Nephron (organoid): Measurements from ENCODE around the gene CYTH1.

Experiments used
- H3K27ac Mint-ChIP-seq, 3 experiments: 2 replicates each; pipeline ENCODE4 v1.8.0; 2020; ENCODE audit warnings: mixed read lengths in 3 of 3, mild to moderate bottlenecking in 2 of 3, moderate library complexity in 1 of 3
- H3K27me3 Mint-ChIP-seq: 2 replicates; pipeline ENCODE4 v1.8.0; 2021; ENCODE audit warnings: low read depth, mild to moderate bottlenecking, moderate library complexity, mixed read lengths
- H3K36me3 Mint-ChIP-seq: 2 replicates; pipeline ENCODE4 v1.8.0; 2020; ENCODE audit warnings: low read depth, mixed read lengths
- H3K4me1 Mint-ChIP-seq: 2 replicates; pipeline ENCODE4 v1.8.0; 2020; ENCODE audit warnings: mixed read lengths
- H3K4me3 Mint-ChIP-seq, 3 experiments: 2 replicates each; pipeline ENCODE4 v1.8.0; 2020; ENCODE audit warnings: mild to moderate bottlenecking in 3 of 3, mixed read lengths in 3 of 3, moderate library complexity in 2 of 3
- H3K9me3 Mint-ChIP-seq: 2 replicates; pipeline ENCODE4 v1.8.0; 2020; ENCODE audit warnings: mixed read lengths
- CTCF ChIP-seq, 3 experiments: fragments of 200-600 bp; sonication (generic); IDR thresholded peaks; one replicate each; pipeline ENCODE4 v1.5.0; 2021; ENCODE audit warnings: antibody characterized with exemption in 3 of 3; ENCODE audit not compliant: unreplicated experiment in 3 of 3

CYTH1 gene

GRCh38 chr17:78712043-78712442 is 70.0 kb downstream of the CYTH1 start:
- Mint-ChIP-seq H3K4me3 (no peak overlapping the region), H3K4me1 (peaks cover 58% of the 10 kb centered on the region), H3K36me3 (peaks cover 8% of the 10 kb centered on the region), H3K27ac (no peak overlapping the region), H3K9me3 (no peaks in the 10 kb centered on the region), H3K27me3 (peaks cover 7% of the 10 kb centered on the region)
- TF ChIP-seq CTCF (IDR thresholded peaks at IDR 0.05; ENCODE audit: unreplicated experiment in 3 of 3), result no peak

GRCh38 chr17:78710607-78711006 is 71.5 kb downstream of the CYTH1 start:
- H3K27ac Mint-ChIP-seq, result peak overlapping the region; percentile 60 to 89 (median 63)
- no peak for TF ChIP-seq CTCF (IDR thresholded peaks at IDR 0.05; ENCODE audit: unreplicated experiment in 3 of 3)
- no peaks in the 10 kb centered on the region for H3K9me3 Mint-ChIP-seq
- peaks cover 5% of the 10 kb centered on the region for H3K27me3 Mint-ChIP-seq
- H3K4me1 Mint-ChIP-seq, result peaks cover 51% of the 10 kb centered on the region
- peaks cover 10% of the 10 kb centered on the region for H3K36me3 Mint-ChIP-seq
- no peak overlapping the region for H3K4me3 Mint-ChIP-seq

GRCh38 chr17:78709751-78710181 is 72.3 kb downstream of the CYTH1 start:
- Mint-ChIP-seq H3K36me3 (peaks cover 15% of the 10 kb centered on the region), H3K27ac (peak overlapping the region; percentile 60 to 89 (median 63)), H3K4me3 (no peak overlapping the region), H3K27me3 (peaks cover 5% of the 10 kb centered on the region), H3K9me3 (no peaks in the 10 kb centered on the region), H3K4me1 (peaks cover 44% of the 10 kb centered on the region)
- TF ChIP-seq CTCF (IDR thresholded peaks at IDR 0.05; ENCODE audit: unreplicated experiment in 3 of 3), result no peak

GRCh38 chr17:78709119-78709681 is 72.9 kb downstream of the CYTH1 start:
- peak overlapping the region; percentile 60 to 89 (median 70) for H3K27ac Mint-ChIP-seq
- H3K9me3 Mint-ChIP-seq, result no peaks in the 10 kb centered on the region
- H3K27me3 Mint-ChIP-seq, result no peaks in the 10 kb centered on the region
- H3K4me1 Mint-ChIP-seq, result peaks cover 39% of the 10 kb centered on the region
- TF ChIP-seq CTCF (IDR thresholded peaks at IDR 0.05; ENCODE audit: unreplicated experiment in 3 of 3), result no peak
- H3K4me3 Mint-ChIP-seq, result no peak overlapping the region
- peaks cover 15% of the 10 kb centered on the region for H3K36me3 Mint-ChIP-seq

GRCh38 chr17:78708510-78708973 is 73.5 kb downstream of the CYTH1 start:
- Mint-ChIP-seq H3K36me3 (peaks cover 17% of the 10 kb centered on the region), H3K4me1 (peaks cover 39% of the 10 kb centered on the region), H3K27me3 (no peaks in the 10 kb centered on the region), H3K4me3 (no peak overlapping the region), H3K27ac (peak overlapping the region; percentile 24 to 89 (median 70)), H3K9me3 (no peaks in the 10 kb centered on the region)
- TF ChIP-seq CTCF (IDR thresholded peaks at IDR 0.05; ENCODE audit: unreplicated experiment in 3 of 3), result peak; percentile 79 to 84 (median 80)

GRCh38 chr17:78707923-78708322 is 74.2 kb downstream of the CYTH1 start:
- H3K9me3 Mint-ChIP-seq, result no peaks in the 10 kb centered on the region
- no peak overlapping the region for H3K4me3 Mint-ChIP-seq
- peaks cover 20% of the 10 kb centered on the region for H3K36me3 Mint-ChIP-seq
- peaks cover 39% of the 10 kb centered on the region for H3K4me1 Mint-ChIP-seq
- H3K27ac Mint-ChIP-seq, result peak overlapping the region in 1 of 3 experiments; percentile 24
- no peaks in the 10 kb centered on the region for H3K27me3 Mint-ChIP-seq
- no peak for TF ChIP-seq CTCF (IDR thresholded peaks at IDR 0.05; ENCODE audit: unreplicated experiment in 3 of 3)
